ENCODE measurements around the gene PMAIP1. TPM values are rescaled to one million over a fixed set of nuclear protein-coding genes. Genes with fewer than 3 reads are reported as not detected.

The PMAIP1 gene
- total and polyA plus RNA-seq, 11 donors, result 0.15 to 1.8 (median 0.37) TPM; not detected in 2

DNA sequence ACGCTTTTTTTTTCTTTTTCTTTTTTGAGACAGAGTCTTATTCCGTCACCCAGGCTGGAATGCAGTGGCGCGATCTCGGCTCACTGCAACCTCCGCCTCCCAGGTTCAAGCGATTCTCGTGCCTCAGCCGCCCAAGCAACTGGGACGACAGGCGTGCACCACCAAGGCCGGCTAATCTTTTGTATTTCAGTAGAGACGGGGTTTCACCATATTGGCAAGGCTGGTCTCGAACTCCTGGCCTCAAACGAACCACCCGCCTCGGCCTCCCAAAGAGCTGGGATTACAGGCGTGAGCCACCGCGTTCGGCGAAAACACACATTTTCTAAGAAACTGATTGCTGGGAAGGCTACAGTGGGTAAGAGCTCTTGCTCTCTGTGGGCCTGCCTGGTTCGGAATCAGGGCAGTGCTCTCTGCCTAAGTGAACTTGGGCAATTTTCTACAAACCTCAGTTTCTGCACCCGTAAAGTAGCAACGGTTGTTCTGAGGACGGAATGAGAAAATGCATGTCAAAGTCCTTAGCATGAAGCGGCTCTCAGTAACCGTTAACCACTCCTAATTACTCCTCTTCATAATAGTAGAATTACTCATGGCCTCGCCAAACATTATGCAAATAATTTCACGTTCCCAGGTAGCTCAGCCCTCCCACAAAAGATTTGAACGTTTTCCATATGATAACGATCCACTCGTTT lies 1.0 kb upstream of the PMAIP1 start:
- no peaks in the 10 kb centered on the region for H3K36me3 ChIP-seq
- DNase-seq (no peak), ATAC-seq (no peak)
- WGBS, 4 donors, result 34 to 47% (median 41%) methylated on average over 33 of the region's 33 CpGs
- H3K27me3 ChIP-seq, result peaks cover 0 to 64% (median 12%) of the 10 kb centered on the region in 9 donors
- intact Hi-C loops (cut with DNase I), result no loop called here
- no peaks in the 10 kb centered on the region for H3K9me3 ChIP-seq
- peak overlapping the region in 6 of 12 donors; percentile 68 to 87 (median 76) for H3K27ac ChIP-seq
- TF ChIP-seq, protein P1, sequence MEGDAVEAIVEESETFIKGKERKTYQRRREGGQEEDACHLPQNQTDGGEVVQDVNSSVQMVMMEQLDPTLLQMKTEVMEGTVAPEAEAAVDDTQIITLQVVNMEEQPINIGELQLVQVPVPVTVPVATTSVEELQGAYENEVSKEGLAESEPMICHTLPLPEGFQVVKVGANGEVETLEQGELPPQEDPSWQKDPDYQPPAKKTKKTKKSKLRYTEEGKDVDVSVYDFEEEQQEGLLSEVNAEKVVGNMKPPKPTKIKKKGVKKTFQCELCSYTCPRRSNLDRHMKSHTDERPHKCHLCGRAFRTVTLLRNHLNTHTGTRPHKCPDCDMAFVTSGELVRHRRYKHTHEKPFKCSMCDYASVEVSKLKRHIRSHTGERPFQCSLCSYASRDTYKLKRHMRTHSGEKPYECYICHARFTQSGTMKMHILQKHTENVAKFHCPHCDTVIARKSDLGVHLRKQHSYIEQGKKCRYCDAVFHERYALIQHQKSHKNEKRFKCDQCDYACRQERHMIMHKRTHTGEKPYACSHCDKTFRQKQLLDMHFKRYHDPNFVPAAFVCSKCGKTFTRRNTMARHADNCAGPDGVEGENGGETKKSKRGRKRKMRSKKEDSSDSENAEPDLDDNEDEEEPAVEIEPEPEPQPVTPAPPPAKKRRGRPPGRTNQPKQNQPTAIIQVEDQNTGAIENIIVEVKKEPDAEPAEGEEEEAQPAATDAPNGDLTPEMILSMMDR (IDR thresholded peaks at IDR 0.05), result no peak
- H3K4me1 ChIP-seq, result peaks cover 0 to 29% (median 7%) of the 10 kb centered on the region in 12 donors
- H3K4me3 ChIP-seq, result peak overlapping the region in 10 of 12 donors; percentile 53 to 84 (median 68)

DNA sequence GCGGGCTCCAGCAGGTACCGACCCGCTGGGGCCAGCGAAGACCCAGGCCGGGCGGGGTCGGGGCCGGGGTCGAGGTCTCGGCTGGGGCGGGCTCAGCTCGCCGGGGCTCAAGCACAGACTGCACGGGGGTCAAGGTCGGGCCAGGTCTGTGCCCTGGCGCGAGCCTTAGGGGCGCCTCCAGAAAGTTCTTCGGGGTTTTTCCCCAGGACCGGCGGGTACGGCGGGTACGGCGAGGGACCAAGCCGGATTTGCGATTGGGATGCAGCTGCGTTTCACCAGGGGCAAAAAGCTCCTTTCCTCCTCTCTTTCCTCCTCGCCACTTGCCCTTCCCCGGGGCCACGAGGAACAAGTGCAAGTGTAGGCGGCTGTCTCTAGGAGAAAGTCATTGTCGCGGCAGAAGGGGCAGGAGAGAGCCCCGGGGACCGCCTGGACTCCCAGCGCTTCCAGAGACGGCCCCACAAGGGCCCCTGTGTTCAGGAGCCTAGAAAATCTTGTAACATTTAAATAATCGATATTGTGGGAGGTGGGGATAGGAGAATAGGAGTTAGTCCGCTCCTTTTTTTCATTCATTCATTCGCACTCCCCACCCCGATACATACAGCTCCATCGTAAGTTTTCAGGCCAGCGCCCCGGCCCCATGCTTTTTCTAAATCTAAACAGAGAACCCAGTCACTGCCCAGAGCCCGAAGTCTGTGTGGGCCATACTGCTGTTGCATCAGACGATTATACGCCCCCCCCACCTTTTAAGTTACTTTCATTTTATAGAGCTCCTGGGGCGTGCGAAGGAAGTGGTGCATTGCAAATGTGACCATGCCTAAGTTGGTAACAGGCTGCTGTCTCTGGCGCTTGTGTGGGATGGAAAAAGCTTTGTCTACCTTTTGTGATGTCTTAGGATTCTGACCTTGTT lies 679 bp downstream of the PMAIP1 start:
- DNase-seq, result peak in 3 of 5 donors; percentile 7 to 31 (median 26)
- peaks cover 0 to 82% (median 12%) of the 10 kb centered on the region in 9 donors for H3K27me3 ChIP-seq
- H3K27ac ChIP-seq, result peak overlapping the region in 11 of 12 donors; percentile 5 to 87 (median 71)

DNA sequence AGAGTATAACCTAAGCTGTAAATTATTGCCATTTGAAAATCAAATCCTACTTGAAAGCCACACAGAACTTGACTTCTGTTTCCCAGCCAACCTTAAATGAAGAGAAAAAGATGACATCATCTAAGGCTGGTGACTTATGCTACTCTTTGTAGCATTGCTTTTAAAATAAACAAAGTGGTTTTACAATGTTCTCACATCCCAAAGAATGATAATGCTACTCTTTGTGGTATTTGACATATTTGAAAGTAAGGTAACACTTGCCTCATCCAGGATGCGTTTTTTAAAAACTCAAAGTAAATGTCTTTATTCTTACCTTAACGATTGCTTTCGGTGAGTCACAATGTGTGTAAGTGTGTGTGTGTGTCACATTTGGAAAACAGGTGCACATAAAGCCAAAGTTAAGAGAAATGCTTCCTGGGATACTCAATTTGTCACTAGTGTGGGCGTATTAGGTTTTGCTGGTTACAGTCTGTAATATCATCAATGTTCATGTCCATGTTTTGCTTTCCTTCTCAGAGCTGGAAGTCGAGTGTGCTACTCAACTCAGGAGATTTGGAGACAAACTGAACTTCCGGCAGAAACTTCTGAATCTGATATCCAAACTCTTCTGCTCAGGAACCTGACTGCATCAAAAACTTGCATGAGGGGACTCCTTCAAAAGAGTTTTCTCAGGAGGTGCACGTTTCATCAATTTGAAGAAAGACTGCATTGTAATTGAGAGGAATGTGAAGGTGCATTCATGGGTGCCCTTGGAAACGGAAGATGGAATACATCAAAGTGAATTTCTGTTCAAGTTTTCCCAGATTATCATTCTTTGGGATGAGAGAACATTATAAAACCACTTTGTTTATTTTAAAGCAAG lies 2.6 kb downstream of the PMAIP1 start:
- WGBS, 4 donors, result 71 to 80% (median 75%) methylated on average over 8 of the region's 8 CpGs
- H3K27ac ChIP-seq, result no peak overlapping the region
- H3K9me3 ChIP-seq, result no peaks in the 10 kb centered on the region
- peaks cover 0 to 87% (median 12%) of the 10 kb centered on the region in 9 donors for H3K27me3 ChIP-seq
- DNase-seq (no peak), ATAC-seq (no peak)
- H3K4me1 ChIP-seq, result peaks cover 0 to 52% (median 15%) of the 10 kb centered on the region in 12 donors
- H3K4me3 ChIP-seq, result no peak overlapping the region
- intact Hi-C loops (cut with DNase I), result no loop called here
- no peaks in the 10 kb centered on the region for H3K36me3 ChIP-seq
- TF ChIP-seq POLR2A (IDR thresholded peaks at IDR 0.05), result no peak

More for the DNA sequence above, 679 bp downstream of the PMAIP1 start:
- peaks cover 0 to 43% (median 15%) of the 10 kb centered on the region in 12 donors for H3K4me1 ChIP-seq
- TF ChIP-seq, protein P1 (IDR thresholded peaks at IDR 0.05), result no peak
- no peak for TF ChIP-seq POLR2A (IDR thresholded peaks at IDR 0.05)
- no peaks in the 10 kb centered on the region for H3K36me3 ChIP-seq
- ATAC-seq, result peak in 3 of 4 donors; percentile 26 to 46 (median 46)
- H3K9me3 ChIP-seq, result no peaks in the 10 kb centered on the region
- intact Hi-C loops (cut with DNase I), result no loop called here
- H3K4me3 ChIP-seq, result peak overlapping the region; percentile 45 to 84 (median 67)
- WGBS, 4 donors, result 1 to 4% (median 2%) methylated on average over 28 to 51 of the region's 51 CpGs

DNA sequence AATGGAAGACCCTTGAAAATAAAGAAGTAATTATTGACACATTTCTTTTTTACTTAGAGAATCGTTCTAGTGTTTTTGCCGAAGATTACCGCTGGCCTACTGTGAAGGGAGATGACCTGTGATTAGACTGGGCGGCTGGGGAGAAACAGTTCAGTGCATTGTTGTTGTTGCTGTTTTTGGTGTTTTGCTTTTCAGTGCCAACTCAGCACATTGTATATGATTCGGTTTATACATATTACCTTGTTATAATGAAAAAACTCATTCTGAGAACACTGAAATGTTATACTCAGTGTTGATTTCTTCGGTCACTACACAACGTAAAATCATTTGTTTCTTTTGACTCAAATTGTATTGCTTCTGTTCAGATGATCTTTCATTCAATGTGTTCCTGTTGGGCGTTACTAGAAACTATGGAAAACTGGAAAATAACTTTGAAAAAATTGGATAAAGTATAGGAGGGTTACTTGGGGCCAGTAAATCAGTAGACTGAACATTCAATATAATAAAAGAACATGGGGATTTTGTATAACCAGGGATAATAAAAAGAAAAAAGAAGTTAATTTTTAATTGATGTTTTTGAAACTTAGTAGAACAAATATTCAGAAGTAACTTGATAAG lies 3.3 kb downstream of the PMAIP1 start:
- Histone ChIP-seq H3K4me1 (peaks cover 0 to 56% (median 15%) of the 10 kb centered on the region in 12 donors), H3K36me3 (no peaks in the 10 kb centered on the region), H3K27me3 (peaks cover 0 to 87% (median 15%) of the 10 kb centered on the region in 9 donors), H3K9me3 (no peaks in the 10 kb centered on the region), H3K4me3 (no peak overlapping the region), H3K27ac (no peak overlapping the region)
- ATAC-seq (no peak), DNase-seq (no peak)
- TF ChIP-seq, protein P1 (IDR thresholded peaks at IDR 0.05), result no peak
- no peak for TF ChIP-seq POLR2A (IDR thresholded peaks at IDR 0.05)
- intact Hi-C loops (cut with DNase I), result no loop called here
- 88 to 89% (median 89%) methylated on average over 8 of the region's 8 CpGs for WGBS, 4 donors

All from heart left ventricle (tissue), 16 donors.